ENCODE results near the gene TEX2. TPM values are rescaled to one million over a fixed set of nuclear protein-coding genes. Genes with fewer than 3 reads are reported as not detected.

TEX2 gene
- total and polyA plus RNA-seq, 2 donors (not counting 1 experiment from before 2014, with no cell fraction given): 4.0 to 7.6 TPM

DNA sequence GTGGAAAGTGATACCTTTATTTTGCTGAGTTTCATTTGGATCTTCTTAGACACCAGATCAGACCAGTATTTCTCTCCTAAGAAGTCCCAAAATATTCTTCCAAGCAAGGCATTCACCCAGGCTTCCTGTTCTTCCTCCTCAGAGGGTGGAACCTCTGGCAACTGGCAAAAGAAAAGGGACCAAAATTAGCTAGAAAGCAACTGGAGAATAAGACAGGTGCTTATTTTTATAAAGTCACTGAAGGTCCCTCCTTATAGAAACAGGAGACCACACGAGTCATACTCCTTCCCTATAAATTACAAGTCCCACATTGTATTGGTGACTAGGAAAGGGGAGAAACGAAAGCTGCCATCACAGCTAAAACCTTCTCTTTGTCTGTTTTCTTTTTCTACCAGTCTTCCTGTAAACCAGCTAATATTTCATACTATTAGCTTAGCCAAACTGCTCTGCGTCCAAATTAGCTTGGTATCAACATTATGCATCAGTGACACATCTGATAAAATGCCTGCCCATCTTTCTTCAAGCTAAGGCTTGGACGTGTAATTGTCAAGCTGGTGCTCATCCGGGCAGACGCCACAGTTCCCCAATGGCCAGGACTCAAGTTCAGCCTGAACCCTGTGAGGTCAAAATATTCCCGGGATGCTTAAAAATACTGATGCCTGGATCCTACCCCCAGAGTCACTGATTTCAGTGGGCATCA lies 85.6 kb downstream of the TEX2 start:
- WGBS (ENCODE audit: insufficient coverage): 91% methylated on average over 5 of the region's 7 CpGs
- Mint-ChIP-seq H3K4me1 (no peaks in the 10 kb centered on the region), H3K27me3 (no peaks in the 10 kb centered on the region), H3K4me3 (no peak overlapping the region), H3K27ac (no peak overlapping the region), H3K9me3 (ENCODE audit: insufficient read depth) (peaks cover 3% of the 10 kb centered on the region)
- ATAC-seq (ENCODE audit: low read depth) (no peak), DNase-seq (no peak)
- no peaks in the 10 kb centered on the region for H3K79me2 ChIP-seq (ENCODE audit: control insufficient read depth, insufficient read depth, low read length)
- TF ChIP-seq CTCF (IDR thresholded peaks at IDR 0.05): no peak
- intact Hi-C loops (cut with micrococcal nuclease): no loop called here
- H3K27me3 ChIP-seq (replicated peaks in 1 of 4; ENCODE audit: control extremely low read depth in 1 of 4, control insufficient read depth in 3 of 4, insufficient read depth in 4 of 4, low read length in 3 of 4): no peaks in the 10 kb centered on the region
- no peaks in the 10 kb centered on the region for H3K4me1 ChIP-seq (ENCODE audit: control insufficient read depth in 2 of 2, insufficient read depth in 2 of 2, low read length in 2 of 2)
- no peak overlapping the region for H3K27ac ChIP-seq (ENCODE audit: low read length in 2 of 2)
- H3K9me3 ChIP-seq (ENCODE audit: control extremely low read depth in 1 of 3, control insufficient read depth in 2 of 3, insufficient read depth in 1 of 3, low read length in 2 of 3): peaks cover 0 to 4% (median 0%) of the 10 kb centered on the region in 3 donors
- no peak overlapping the region for H3K4me2 ChIP-seq (replicated peaks; ENCODE audit: low read depth, low read length, poor library complexity, severe bottlenecking)
- H4K20me1 ChIP-seq (ENCODE audit: control insufficient read depth, insufficient read depth, low read length, poor library complexity, severe bottlenecking): no peaks in the 10 kb centered on the region
- H3K4me3 ChIP-seq (ENCODE audit: control extremely low read depth in 1 of 5, extremely low read depth in 1 of 5, insufficient read depth in 1 of 5, low read depth in 2 of 5, low read length in 4 of 5): no peak overlapping the region
- POLR2A ChIA-PET: no interaction called here
- H2AFZ ChIP-seq (ENCODE audit: insufficient read depth, low read depth, low read length, poor library complexity, severe bottlenecking): no peak overlapping the region
- CTCF ChIA-PET: interaction anchor here (1.2 kb wide), 1 partner anchor 44 kb away, joined by 4 read pairs; no protein-coding TSS in a partner anchor
- H3K9ac ChIP-seq (ENCODE audit: low read length): no peak overlapping the region
- H3K36me3 ChIP-seq (replicated peaks in 1 of 2; ENCODE audit: control extremely low read depth in 1 of 2, control insufficient read depth in 1 of 2, extremely low read depth in 1 of 2, insufficient read depth in 2 of 2, low read length in 1 of 2): peaks cover 0 to 9% of the 10 kb centered on the region in 2 experiments

- ChIA-PET POLR2A (no interaction called here), CTCF (no interaction called here)
- Histone ChIP-seq H3K4me1 (ENCODE audit: control insufficient read depth in 2 of 2, insufficient read depth in 2 of 2, low read length in 2 of 2) (no peaks in the 10 kb centered on the region), H2AFZ (ENCODE audit: insufficient read depth, low read depth, low read length, poor library complexity, severe bottlenecking) (no peak overlapping the region), H3K27ac (ENCODE audit: low read length in 2 of 2) (no peak overlapping the region), H3K9ac (ENCODE audit: low read length) (no peak overlapping the region), H3K79me2 (ENCODE audit: control insufficient read depth, insufficient read depth, low read length) (no peaks in the 10 kb centered on the region), H3K9me3 (ENCODE audit: control extremely low read depth in 1 of 3, control insufficient read depth in 2 of 3, insufficient read depth in 1 of 3, low read length in 2 of 3) (peaks cover 0 to 4% (median 0%) of the 10 kb centered on the region in 3 donors), H3K36me3 (replicated peaks in 1 of 2; ENCODE audit: control extremely low read depth in 1 of 2, control insufficient read depth in 1 of 2, extremely low read depth in 1 of 2, insufficient read depth in 2 of 2, low read length in 1 of 2) (peaks cover 0 to 9% of the 10 kb centered on the region in 2 experiments), H4K20me1 (ENCODE audit: control insufficient read depth, insufficient read depth, low read length, poor library complexity, severe bottlenecking) (no peaks in the 10 kb centered on the region), H3K27me3 (replicated peaks in 1 of 4; ENCODE audit: control extremely low read depth in 1 of 4, control insufficient read depth in 3 of 4, insufficient read depth in 4 of 4, low read length in 3 of 4) (no peaks in the 10 kb centered on the region), H3K4me2 (replicated peaks; ENCODE audit: low read depth, low read length, poor library complexity, severe bottlenecking) (no peak overlapping the region), H3K4me3 (ENCODE audit: control extremely low read depth in 1 of 5, extremely low read depth in 1 of 5, insufficient read depth in 1 of 5, low read depth in 2 of 5, low read length in 4 of 5) (no peak overlapping the region)
- TF ChIP-seq CTCF (IDR thresholded peaks at IDR 0.05) (no peak), EZH2 (IDR thresholded peaks at IDR 0.05; ENCODE audit: borderline replicate concordance, insufficient read depth, low read depth, low read length, poor library complexity, severe bottlenecking) (no peak)
- Mint-ChIP-seq H3K27me3 (no peaks in the 10 kb centered on the region), H3K4me1 (no peaks in the 10 kb centered on the region), H3K9me3 (ENCODE audit: insufficient read depth) (peaks cover 3% of the 10 kb centered on the region), H3K27ac (no peak overlapping the region), H3K4me3 (no peak overlapping the region)
- intact Hi-C loops (cut with micrococcal nuclease): no loop called here
- ATAC-seq (ENCODE audit: low read depth) (no peak), DNase-seq (no peak)
These were observed 86.5 kb downstream of the TEX2 start for GRCh38 chr17:64176556-64176955.
